Liver (tissue), 3 donors: Measurements from ENCODE around the gene ADK.

ENCODE experiments used
- RXRA ChIP-seq, 2 donors: IDR thresholded peaks; 2 replicates each; pipeline ENCODE4 v1.6.1; 2017 to 2018; ENCODE audit warnings: antibody characterized with exemption in 2 of 2, mild to moderate bottlenecking in 1 of 2
- TF ChIP-seq, protein P1 (sequence below): fragments of 150-350 bp; IDR thresholded peaks from 2 replicates; pipeline ENCODE4 v1.5.1; 2017; ENCODE audit warnings: improper control_type of control experiment, low read depth, low read length; ENCODE audit not compliant: missing input control
- donor health status: healthy.
- donor health status: healthy.

DNA sequence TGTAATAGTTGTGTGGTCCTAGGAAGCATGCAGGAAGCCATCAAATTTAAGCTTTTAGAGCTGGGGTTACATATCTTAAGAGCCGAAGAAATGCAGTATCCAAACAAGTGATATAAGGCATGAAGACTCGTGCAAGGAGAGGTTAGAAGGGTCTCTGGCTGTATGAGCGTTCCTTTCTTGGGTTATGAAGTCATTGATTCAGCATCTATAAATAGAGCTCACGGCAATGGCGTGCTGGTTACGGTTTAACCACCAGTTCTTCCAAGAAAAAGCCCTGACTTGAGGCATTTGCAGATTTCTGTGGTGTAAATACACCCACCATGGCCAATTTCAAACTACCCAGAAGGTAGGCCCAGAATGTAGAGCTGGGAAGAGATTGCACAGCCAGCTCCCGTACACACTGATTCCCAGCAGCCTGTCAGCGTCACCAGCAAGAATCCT lies 603.4 kb downstream of the ADK start:
- TF ChIP-seq RXRA (IDR thresholded peaks at IDR 0.05): no peak
- TF ChIP-seq, protein P1, sequence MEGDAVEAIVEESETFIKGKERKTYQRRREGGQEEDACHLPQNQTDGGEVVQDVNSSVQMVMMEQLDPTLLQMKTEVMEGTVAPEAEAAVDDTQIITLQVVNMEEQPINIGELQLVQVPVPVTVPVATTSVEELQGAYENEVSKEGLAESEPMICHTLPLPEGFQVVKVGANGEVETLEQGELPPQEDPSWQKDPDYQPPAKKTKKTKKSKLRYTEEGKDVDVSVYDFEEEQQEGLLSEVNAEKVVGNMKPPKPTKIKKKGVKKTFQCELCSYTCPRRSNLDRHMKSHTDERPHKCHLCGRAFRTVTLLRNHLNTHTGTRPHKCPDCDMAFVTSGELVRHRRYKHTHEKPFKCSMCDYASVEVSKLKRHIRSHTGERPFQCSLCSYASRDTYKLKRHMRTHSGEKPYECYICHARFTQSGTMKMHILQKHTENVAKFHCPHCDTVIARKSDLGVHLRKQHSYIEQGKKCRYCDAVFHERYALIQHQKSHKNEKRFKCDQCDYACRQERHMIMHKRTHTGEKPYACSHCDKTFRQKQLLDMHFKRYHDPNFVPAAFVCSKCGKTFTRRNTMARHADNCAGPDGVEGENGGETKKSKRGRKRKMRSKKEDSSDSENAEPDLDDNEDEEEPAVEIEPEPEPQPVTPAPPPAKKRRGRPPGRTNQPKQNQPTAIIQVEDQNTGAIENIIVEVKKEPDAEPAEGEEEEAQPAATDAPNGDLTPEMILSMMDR: no peak
